Upper lobe of left lung (tissue), 4 donors: ENCODE measurements around the gene HNRNPH2.

Source experiments
- CTCF ChIP-seq, 6 experiments: fragments of 450-650 bp in 4 of 6; fragments of 200-600 bp in 2 of 6; sonication (generic) in 2 of 6; IDR thresholded peaks; one replicate each; pipeline ENCODE4 v1.5.1; 2016 to 2019; ENCODE audit warnings: antibody characterized with exemption in 6 of 6
- POLR2A ChIP-seq, 4 donors: fragments of 450-650 bp; IDR thresholded peaks; one replicate each; pipeline ENCODE4 v1.5.1; 2016 to 2017; ENCODE audit warnings: antibody characterized with exemption in 4 of 4, mild to moderate bottlenecking in 2 of 4

DNA sequence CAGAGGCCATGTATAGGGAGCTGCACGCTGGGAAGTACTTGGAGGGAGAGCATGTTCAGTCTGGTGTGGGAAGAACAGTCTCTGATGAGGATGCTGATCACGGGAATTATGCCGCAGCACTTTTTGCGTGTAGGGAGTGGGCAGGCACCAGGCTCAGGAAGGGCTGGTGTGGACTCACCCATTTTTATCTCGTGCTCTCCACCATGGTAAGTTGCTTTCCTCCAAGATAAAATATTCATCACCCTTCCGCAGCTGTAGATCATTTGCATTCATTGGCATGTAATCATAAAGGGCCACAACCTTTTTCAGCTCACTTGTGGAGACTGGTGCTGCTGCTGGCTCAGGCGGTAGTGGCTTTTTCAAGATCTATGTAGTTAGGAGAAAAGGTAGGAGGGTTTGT lies 47.6 kb upstream of the HNRNPH2 start:
- TF ChIP-seq CTCF (IDR thresholded peaks at IDR 0.05) (no peak), POLR2A (IDR thresholded peaks at IDR 0.05) (no peak)
